ENCODE measurements around the gene CD5L. TPM values are rescaled to one million over a fixed set of nuclear protein-coding genes. Genes with fewer than 3 reads are reported as not detected.

The CD5L gene
- total and polyA plus RNA-seq, 4 donors = 7.9 to 124 (median 35.4) TPM

DNA sequence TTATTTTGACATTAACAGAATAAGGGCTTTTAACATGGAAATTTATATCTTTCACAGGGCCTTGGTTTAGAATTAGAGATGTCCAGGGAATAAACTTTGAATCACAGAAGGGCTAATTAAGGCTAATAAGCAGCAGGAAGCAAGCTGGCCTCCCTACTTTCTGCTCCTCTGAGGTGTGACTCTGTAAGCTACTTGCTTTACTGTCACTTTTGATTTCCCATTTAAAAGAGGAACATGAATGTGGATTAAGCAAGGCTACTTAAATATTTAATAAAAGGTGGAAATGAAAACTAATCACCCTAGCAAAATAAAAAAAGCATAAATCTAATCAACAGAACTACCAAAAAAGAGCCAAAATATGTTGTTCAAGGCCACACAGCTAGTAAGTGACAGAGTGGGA lies 28.9 kb upstream of the CD5L start:
- TF ChIP-seq TAF1 (conservative IDR thresholded peaks at IDR 0.05) (no peak), FOXA1 (IDR thresholded peaks at IDR 0.05) (no peak), RXRA (IDR thresholded peaks at IDR 0.05) (no peak), HNF4G (IDR thresholded peaks at IDR 0.05) (no peak), HNF4A (conservative IDR thresholded peaks at IDR 0.05) (no peak)
- TF ChIP-seq, protein P1, sequence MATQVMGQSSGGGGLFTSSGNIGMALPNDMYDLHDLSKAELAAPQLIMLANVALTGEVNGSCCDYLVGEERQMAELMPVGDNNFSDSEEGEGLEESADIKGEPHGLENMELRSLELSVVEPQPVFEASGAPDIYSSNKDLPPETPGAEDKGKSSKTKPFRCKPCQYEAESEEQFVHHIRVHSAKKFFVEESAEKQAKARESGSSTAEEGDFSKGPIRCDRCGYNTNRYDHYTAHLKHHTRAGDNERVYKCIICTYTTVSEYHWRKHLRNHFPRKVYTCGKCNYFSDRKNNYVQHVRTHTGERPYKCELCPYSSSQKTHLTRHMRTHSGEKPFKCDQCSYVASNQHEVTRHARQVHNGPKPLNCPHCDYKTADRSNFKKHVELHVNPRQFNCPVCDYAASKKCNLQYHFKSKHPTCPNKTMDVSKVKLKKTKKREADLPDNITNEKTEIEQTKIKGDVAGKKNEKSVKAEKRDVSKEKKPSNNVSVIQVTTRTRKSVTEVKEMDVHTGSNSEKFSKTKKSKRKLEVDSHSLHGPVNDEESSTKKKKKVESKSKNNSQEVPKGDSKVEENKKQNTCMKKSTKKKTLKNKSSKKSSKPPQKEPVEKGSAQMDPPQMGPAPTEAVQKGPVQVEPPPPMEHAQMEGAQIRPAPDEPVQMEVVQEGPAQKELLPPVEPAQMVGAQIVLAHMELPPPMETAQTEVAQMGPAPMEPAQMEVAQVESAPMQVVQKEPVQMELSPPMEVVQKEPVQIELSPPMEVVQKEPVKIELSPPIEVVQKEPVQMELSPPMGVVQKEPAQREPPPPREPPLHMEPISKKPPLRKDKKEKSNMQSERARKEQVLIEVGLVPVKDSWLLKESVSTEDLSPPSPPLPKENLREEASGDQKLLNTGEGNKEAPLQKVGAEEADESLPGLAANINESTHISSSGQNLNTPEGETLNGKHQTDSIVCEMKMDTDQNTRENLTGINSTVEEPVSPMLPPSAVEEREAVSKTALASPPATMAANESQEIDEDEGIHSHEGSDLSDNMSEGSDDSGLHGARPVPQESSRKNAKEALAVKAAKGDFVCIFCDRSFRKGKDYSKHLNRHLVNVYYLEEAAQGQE (IDR thresholded peaks at IDR 0.05) = no peak
- TF ChIP-seq, protein P2, sequence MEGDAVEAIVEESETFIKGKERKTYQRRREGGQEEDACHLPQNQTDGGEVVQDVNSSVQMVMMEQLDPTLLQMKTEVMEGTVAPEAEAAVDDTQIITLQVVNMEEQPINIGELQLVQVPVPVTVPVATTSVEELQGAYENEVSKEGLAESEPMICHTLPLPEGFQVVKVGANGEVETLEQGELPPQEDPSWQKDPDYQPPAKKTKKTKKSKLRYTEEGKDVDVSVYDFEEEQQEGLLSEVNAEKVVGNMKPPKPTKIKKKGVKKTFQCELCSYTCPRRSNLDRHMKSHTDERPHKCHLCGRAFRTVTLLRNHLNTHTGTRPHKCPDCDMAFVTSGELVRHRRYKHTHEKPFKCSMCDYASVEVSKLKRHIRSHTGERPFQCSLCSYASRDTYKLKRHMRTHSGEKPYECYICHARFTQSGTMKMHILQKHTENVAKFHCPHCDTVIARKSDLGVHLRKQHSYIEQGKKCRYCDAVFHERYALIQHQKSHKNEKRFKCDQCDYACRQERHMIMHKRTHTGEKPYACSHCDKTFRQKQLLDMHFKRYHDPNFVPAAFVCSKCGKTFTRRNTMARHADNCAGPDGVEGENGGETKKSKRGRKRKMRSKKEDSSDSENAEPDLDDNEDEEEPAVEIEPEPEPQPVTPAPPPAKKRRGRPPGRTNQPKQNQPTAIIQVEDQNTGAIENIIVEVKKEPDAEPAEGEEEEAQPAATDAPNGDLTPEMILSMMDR (IDR thresholded peaks at IDR 0.05; ENCODE audit: low read depth, low read length, missing input control) = no peak
- H3K4me1 ChIP-seq (ENCODE audit: control insufficient read depth in 4 of 4, insufficient read depth in 4 of 4, low read length in 3 of 4) = no peaks in the 10 kb centered on the region
- no peaks in the 10 kb centered on the region for H3K9me3 ChIP-seq (ENCODE audit: control insufficient read depth in 4 of 4, low read length in 3 of 4)
- no peak for DNase-seq (ENCODE audit: low spot score)
- no peak overlapping the region for H3K9ac ChIP-seq (ENCODE audit: low read depth in 1 of 2, low read length in 2 of 2)
- no peaks in the 10 kb centered on the region for H3K27me3 ChIP-seq (ENCODE audit: control insufficient read depth in 4 of 4, insufficient read depth in 4 of 4, low read length in 3 of 4)
- no peak overlapping the region for H3K27ac ChIP-seq (ENCODE audit: low read depth in 1 of 2, low read length in 2 of 2)
- H3K4me3 ChIP-seq (ENCODE audit: low read depth in 1 of 3, low read length in 3 of 3) = no peak overlapping the region
- no peaks in the 10 kb centered on the region for H3K36me3 ChIP-seq (ENCODE audit: control insufficient read depth in 4 of 4, insufficient read depth in 3 of 4, low read depth in 1 of 4, low read length in 3 of 4)

DNA sequence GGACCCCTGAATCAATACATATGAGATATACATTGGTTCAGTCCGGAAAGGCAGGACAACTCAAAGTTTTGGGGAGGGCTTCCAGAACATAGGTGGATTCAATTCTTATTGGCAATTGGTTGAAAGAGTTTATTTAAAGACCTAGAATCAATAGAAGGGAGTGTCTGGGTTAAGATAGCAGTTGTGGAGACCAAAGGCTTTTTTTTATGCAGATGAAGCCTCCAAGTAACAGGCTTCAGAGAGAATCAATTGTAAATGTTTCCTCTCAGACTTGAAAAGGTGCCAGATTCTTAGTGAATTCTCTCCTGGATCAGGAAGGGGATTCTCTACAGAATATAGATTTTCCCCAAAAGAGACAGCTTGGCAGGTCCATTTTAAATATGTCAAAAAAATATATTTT lies 27.0 kb upstream of the CD5L start:
- Histone ChIP-seq H3K9ac (ENCODE audit: low read depth in 1 of 2, low read length in 2 of 2) (no peak overlapping the region), H3K27ac (ENCODE audit: low read depth in 1 of 2, low read length in 2 of 2) (no peak overlapping the region), H3K4me1 (ENCODE audit: control insufficient read depth in 4 of 4, insufficient read depth in 4 of 4, low read length in 3 of 4) (no peaks in the 10 kb centered on the region), H3K27me3 (ENCODE audit: control insufficient read depth in 4 of 4, insufficient read depth in 4 of 4, low read length in 3 of 4) (peaks cover 0 to 3% (median 0%) of the 10 kb centered on the region in 4 donors), H3K36me3 (ENCODE audit: control insufficient read depth in 4 of 4, insufficient read depth in 3 of 4, low read depth in 1 of 4, low read length in 3 of 4) (no peaks in the 10 kb centered on the region), H3K9me3 (ENCODE audit: control insufficient read depth in 4 of 4, low read length in 3 of 4) (no peaks in the 10 kb centered on the region), H3K4me3 (ENCODE audit: low read depth in 1 of 3, low read length in 3 of 3) (no peak overlapping the region)
- TF ChIP-seq, protein P2 (IDR thresholded peaks at IDR 0.05; ENCODE audit: low read depth, low read length, missing input control) = no peak
- TF ChIP-seq GABPA (IDR thresholded peaks at IDR 0.05 in 1 of 2, conservative IDR thresholded peaks at IDR 0.05 in 1 of 2) (no peak), YY1 (IDR thresholded peaks at IDR 0.05) (no peak), HNF4A (conservative IDR thresholded peaks at IDR 0.05) (no peak), FOXA1 (IDR thresholded peaks at IDR 0.05) (no peak), FOXA2 (IDR thresholded peaks at IDR 0.05) (no peak), RXRA (IDR thresholded peaks at IDR 0.05) (no peak), RAD21 (IDR thresholded peaks at IDR 0.05) (no peak)
- TF ChIP-seq, protein P3, sequence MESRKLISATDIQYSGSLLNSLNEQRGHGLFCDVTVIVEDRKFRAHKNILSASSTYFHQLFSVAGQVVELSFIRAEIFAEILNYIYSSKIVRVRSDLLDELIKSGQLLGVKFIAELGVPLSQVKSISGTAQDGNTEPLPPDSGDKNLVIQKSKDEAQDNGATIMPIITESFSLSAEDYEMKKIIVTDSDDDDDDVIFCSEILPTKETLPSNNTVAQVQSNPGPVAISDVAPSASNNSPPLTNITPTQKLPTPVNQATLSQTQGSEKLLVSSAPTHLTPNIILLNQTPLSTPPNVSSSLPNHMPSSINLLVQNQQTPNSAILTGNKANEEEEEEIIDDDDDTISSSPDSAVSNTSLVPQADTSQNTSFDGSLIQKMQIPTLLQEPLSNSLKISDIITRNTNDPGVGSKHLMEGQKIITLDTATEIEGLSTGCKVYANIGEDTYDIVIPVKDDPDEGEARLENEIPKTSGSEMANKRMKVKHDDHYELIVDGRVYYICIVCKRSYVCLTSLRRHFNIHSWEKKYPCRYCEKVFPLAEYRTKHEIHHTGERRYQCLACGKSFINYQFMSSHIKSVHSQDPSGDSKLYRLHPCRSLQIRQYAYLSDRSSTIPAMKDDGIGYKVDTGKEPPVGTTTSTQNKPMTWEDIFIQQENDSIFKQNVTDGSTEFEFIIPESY (IDR thresholded peaks at IDR 0.05) = no peak
- TF ChIP-seq, protein P1 (IDR thresholded peaks at IDR 0.05) = no peak
- no peak for DNase-seq (ENCODE audit: low spot score)
- 68% methylated on average over 1 of the region's 1 CpG for WGBS
